HepG2 (cell line): ENCODE data around the gene RUNX3. TPM values are rescaled to one million over a fixed set of nuclear protein-coding genes. Genes with fewer than 3 reads are reported as not detected.

ENCODE experiments used
- ARID5B ChIP-seq: IDR thresholded peaks from 2 replicates; pipeline ENCODE4 v1.4.0; 2020; ENCODE audit warnings: mild to moderate bottlenecking, missing genetic modification reagents
- IKZF1 ChIP-seq: fragments of 450-650 bp; IDR thresholded peaks from 2 replicates; pipeline ENCODE4 v1.7.1; 2016
- KAT7 ChIP-seq: IDR thresholded peaks from 2 replicates; pipeline ENCODE4 v1.6.1; 2018; ENCODE audit warnings: borderline replicate concordance, missing compliant biosample characterization
- RARA ChIP-seq: IDR thresholded peaks from 2 replicates; pipeline ENCODE4 v1.6.1; 2016; ENCODE audit warnings: missing genetic modification reagents, missing compliant biosample characterization
- ZBTB40 ChIP-seq, 2 experiments: fragments of 450-650 bp in 1 of 2; sonication (generic) in 1 of 2; formaldehyde crosslinking in 1 of 2; IDR thresholded peaks; 2 replicates each; pipeline versions ENCODE4 v1.6.1 to v1.8.0; 2016 to 2022; ENCODE audit warnings: antibody characterized with exemption in 1 of 2, mild to moderate bottlenecking in 1 of 2, missing genetic modification reagents in 1 of 2
- ZNF546 ChIP-seq: sonication (generic); formaldehyde crosslinking; conservative IDR thresholded peaks from 2 replicates; pipeline ENCODE4 v1.8.1; 2023; ENCODE audit warnings: mild to moderate bottlenecking, missing genetic modification reagents
- ZNF564 ChIP-seq: sonication (generic); formaldehyde crosslinking; IDR thresholded peaks from 2 replicates; pipeline ENCODE4 v1.8.1; 2023; ENCODE audit warnings: mild to moderate bottlenecking, missing genetic modification reagents
- ZNF589 ChIP-seq: sonication (generic); formaldehyde crosslinking; conservative IDR thresholded peaks from 2 replicates; pipeline ENCODE4 v1.8.0; 2022; ENCODE audit warnings: mild to moderate bottlenecking, moderate library complexity, missing genetic modification reagents
- ZNF770 ChIP-seq: sonication (generic); formaldehyde crosslinking; IDR thresholded peaks from 2 replicates; pipeline ENCODE4 v1.5.0; 2020; ENCODE audit warnings: mild to moderate bottlenecking, missing genetic modification reagents
- ZNF891 ChIP-seq: sonication (generic); formaldehyde crosslinking; IDR thresholded peaks from 2 replicates; pipeline ENCODE4 v1.5.0; 2020; ENCODE audit warnings: mild to moderate bottlenecking, missing genetic modification reagents
- polyA plus RNA-seq, 8 experiments: library from polyadenylated mRNA; depleted of rRNA in 3 of 8; stranded (reverse) in 7 of 8; unstranded in 1 of 8; fragments of >200 nt; fragmentation: Illumina TruSeq in 4 of 8; extraction: Trizol in 4 of 8; gene quantifications; 2 replicates each; pipeline versions ENCODE4 v1.2.1 to v1.2.3, GENCODE V29; 2011 to 2016; ENCODE audit warnings: low read depth in 4 of 8, missing spikeins in 1 of 8, mixed read lengths in 1 of 8; ENCODE audit not compliant: insufficient read depth in 1 of 8
- total RNA-seq, 5 experiments: library from RNA; depleted of rRNA; stranded (reverse); fragments of >200 nt; fragmentation: Illumina TruSeq; extraction: Trizol; gene quantifications; 2 replicates each; pipeline ENCODE4 v1.2.3, GENCODE V29; 2016; ENCODE audit warnings: low read depth in 1 of 5
- TF ChIP-seq, protein P1 (sequence below): sonication (generic); formaldehyde crosslinking; IDR thresholded peaks from 2 replicates; pipeline ENCODE4 v1.8.1; 2023; ENCODE audit warnings: mild to moderate bottlenecking, missing genetic modification reagents

The RUNX3 gene
- total and polyA plus RNA-seq, 2 of the 13 experiments (the other 11 are each of a cell fraction or from before 2014, with no cell fraction given), result 0.04 to 0.22 TPM

- TF ChIP-seq, protein P1, sequence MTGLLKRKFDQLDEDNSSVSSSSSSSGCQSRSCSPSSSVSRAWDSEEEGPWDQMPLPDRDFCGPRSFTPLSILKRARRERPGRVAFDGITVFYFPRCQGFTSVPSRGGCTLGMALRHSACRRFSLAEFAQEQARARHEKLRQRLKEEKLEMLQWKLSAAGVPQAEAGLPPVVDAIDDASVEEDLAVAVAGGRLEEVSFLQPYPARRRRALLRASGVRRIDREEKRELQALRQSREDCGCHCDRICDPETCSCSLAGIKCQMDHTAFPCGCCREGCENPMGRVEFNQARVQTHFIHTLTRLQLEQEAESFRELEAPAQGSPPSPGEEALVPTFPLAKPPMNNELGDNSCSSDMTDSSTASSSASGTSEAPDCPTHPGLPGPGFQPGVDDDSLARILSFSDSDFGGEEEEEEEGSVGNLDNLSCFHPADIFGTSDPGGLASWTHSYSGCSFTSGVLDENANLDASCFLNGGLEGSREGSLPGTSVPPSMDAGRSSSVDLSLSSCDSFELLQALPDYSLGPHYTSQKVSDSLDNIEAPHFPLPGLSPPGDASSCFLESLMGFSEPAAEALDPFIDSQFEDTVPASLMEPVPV (CRISPR knock-in tag), result no peak
- TF ChIP-seq KAT7 (CRISPR knock-in tag) (no peak), IKZF1 (no peak), ZNF589 (CRISPR knock-in tag) (no peak), ARID5B (CRISPR knock-in tag) (peak; percentile 34; the same call in 1 of the 2 replicates), RARA (CRISPR knock-in tag) (peak; percentile 73), ZNF770 (CRISPR knock-in tag) (0 out of 2 replicates have a peak, but pooled peaks have one; percentile 41), ZBTB40 (IDR thresholded peaks at IDR 0.05) (no peak), ZBTB40 (CRISPR knock-in tag; IDR thresholded peaks at IDR 0.05) (peak; percentile 42; the same call in 1 of the 2 replicates), ZNF546 (CRISPR knock-in tag) (no peak), ZNF564 (CRISPR knock-in tag) (no peak), ZNF891 (CRISPR knock-in tag) (no peak)
Measured at GRCh38 chr1:24946861-24947658, 17.0 kb upstream of the RUNX3 start (continued).
